ENCODE measurements around the gene ZNF280C. TPM values are rescaled to one million over a fixed set of nuclear protein-coding genes. Genes with fewer than 3 reads are reported as not detected.

Gene ZNF280C
- total RNA-seq, 4 donors from 2014 or later, result 2.4 to 7.0 (median 3.6) TPM

- Histone ChIP-seq H3K36me3 (peaks cover 0 to 16% (median 0%) of the 10 kb centered on the region in 3 donors), H3K27me3 (no peaks in the 10 kb centered on the region), H3K4me1 (no peaks in the 10 kb centered on the region), H3K9me3 (no peaks in the 10 kb centered on the region), H3K4me3 (no peak overlapping the region), H3K27ac (no peak overlapping the region)
- TF ChIP-seq EP300 (IDR thresholded peaks at IDR 0.05) (no peak), CTCF (IDR thresholded peaks at IDR 0.05) (no peak), POLR2A (IDR thresholded peaks at IDR 0.05) (no peak)
- 72 to 100% methylated on average over 3 to 4 of the region's 4 CpGs for WGBS, 2 donors
- no peak for DNase-seq (ENCODE audit: low spot score in 2 of 2)
These were observed 57.1 kb downstream of the ZNF280C start for GRCh38 chrX:130211415-130212186.

- 0 to 37% methylated on average over 1 of the region's 1 CpG for WGBS, 2 donors
- no peak for TF ChIP-seq EP300 (IDR thresholded peaks at IDR 0.05)
- TF ChIP-seq CTCF (IDR thresholded peaks at IDR 0.05), result no peak
- no peak for TF ChIP-seq POLR2A (IDR thresholded peaks at IDR 0.05)
- Histone ChIP-seq H3K27ac (no peak overlapping the region), H3K4me1 (no peaks in the 10 kb centered on the region), H3K9me3 (no peaks in the 10 kb centered on the region), H3K4me3 (no peak overlapping the region), H3K36me3 (no peaks in the 10 kb centered on the region), H3K27me3 (no peaks in the 10 kb centered on the region)
- no peak for DNase-seq (ENCODE audit: low spot score in 2 of 2)
These were observed 64.1 kb downstream of the ZNF280C start for GRCh38 chrX:130204647-130205046.

GRCh38 chrX:130197464-130197863 is 71.2 kb downstream of the ZNF280C start:
- no peaks in the 10 kb centered on the region for H3K36me3 ChIP-seq
- no peak overlapping the region for H3K4me3 ChIP-seq
- peaks cover 0 to 6% of the 10 kb centered on the region in 2 donors for H3K27me3 ChIP-seq
- TF ChIP-seq EP300 (IDR thresholded peaks at IDR 0.05), result no peak
- no peak for TF ChIP-seq POLR2A (IDR thresholded peaks at IDR 0.05)
- TF ChIP-seq CTCF (IDR thresholded peaks at IDR 0.05), result no peak
- H3K4me1 ChIP-seq, result no peaks in the 10 kb centered on the region
- DNase-seq (ENCODE audit: low spot score in 2 of 2), result no peak
- no peak overlapping the region for H3K27ac ChIP-seq
- no peaks in the 10 kb centered on the region for H3K9me3 ChIP-seq
- 66 to 73% methylated on average over 3 to 5 of the region's 5 CpGs for WGBS, 2 donors

- no peak overlapping the region for H3K27ac ChIP-seq
- peaks cover 0 to 6% of the 10 kb centered on the region in 2 donors for H3K27me3 ChIP-seq
- no peak for DNase-seq (ENCODE audit: low spot score in 2 of 2)
- no peak for TF ChIP-seq EP300 (IDR thresholded peaks at IDR 0.05)
- TF ChIP-seq CTCF (IDR thresholded peaks at IDR 0.05), result no peak
- no peak for TF ChIP-seq POLR2A (IDR thresholded peaks at IDR 0.05)
- WGBS, 2 donors, result 26 to 71% methylated on average over 7 of the region's 7 CpGs
- no peaks in the 10 kb centered on the region for H3K4me1 ChIP-seq
- no peaks in the 10 kb centered on the region for H3K36me3 ChIP-seq
- no peaks in the 10 kb centered on the region for H3K9me3 ChIP-seq
- no peak overlapping the region for H3K4me3 ChIP-seq
These were observed 72.2 kb downstream of the ZNF280C start for GRCh38 chrX:130196466-130196865.

- H3K4me3 ChIP-seq, result no peak overlapping the region
- H3K4me1 ChIP-seq, result no peaks in the 10 kb centered on the region
- 88% methylated on average over 4 of the region's 4 CpGs; no CpG with 5 or more reads in 1 of the 2 donors for WGBS, 2 donors
- peaks cover 0 to 13% of the 10 kb centered on the region in 2 donors for H3K27me3 ChIP-seq
- no peak overlapping the region for H3K27ac ChIP-seq
- H3K9me3 ChIP-seq, result no peaks in the 10 kb centered on the region
- no peaks in the 10 kb centered on the region for H3K36me3 ChIP-seq
- no peak for TF ChIP-seq CTCF (IDR thresholded peaks at IDR 0.05)
- TF ChIP-seq EP300 (IDR thresholded peaks at IDR 0.05), result no peak
- no peak for TF ChIP-seq POLR2A (IDR thresholded peaks at IDR 0.05)
- no peak for DNase-seq (ENCODE audit: low spot score in 2 of 2)
These were observed 77.9 kb downstream of the ZNF280C start for GRCh38 chrX:130190801-130191200.

Measured in tibial nerve (tissue), 4 donors.